ENCODE results near the gene FBXW7. TPM values are rescaled to one million over a fixed set of nuclear protein-coding genes. Genes with fewer than 3 reads are reported as not detected.

FBXW7 gene
- total RNA-seq, 4 donors from 2014 or later = 20.9 to 47.3 (median 39.5) TPM

- TF ChIP-seq CTCF (IDR thresholded peaks at IDR 0.05; ENCODE audit: low read depth) = no peak
Measured at GRCh38 chr4:152310257-152310656, 225.6 kb downstream of the FBXW7 start.

- TF ChIP-seq CTCF (IDR thresholded peaks at IDR 0.05; ENCODE audit: low read depth) = no peak
Measured at GRCh38 chr4:152309418-152309817, 226.5 kb downstream of the FBXW7 start.

- no peak for TF ChIP-seq CTCF (IDR thresholded peaks at IDR 0.05; ENCODE audit: low read depth)
Measured at GRCh38 chr4:152308951-152309350, 226.9 kb downstream of the FBXW7 start.

- no peak for TF ChIP-seq CTCF (IDR thresholded peaks at IDR 0.05; ENCODE audit: low read depth)
Measured at GRCh38 chr4:152307669-152308068, 228.2 kb downstream of the FBXW7 start.

- TF ChIP-seq CTCF (IDR thresholded peaks at IDR 0.05; ENCODE audit: low read depth) = no peak
Measured at GRCh38 chr4:152306541-152306940, 229.4 kb downstream of the FBXW7 start.

- TF ChIP-seq CTCF (IDR thresholded peaks at IDR 0.05; ENCODE audit: low read depth) = no peak
Measured at GRCh38 chr4:152304220-152304619, 231.7 kb downstream of the FBXW7 start.

- TF ChIP-seq CTCF (IDR thresholded peaks at IDR 0.05; ENCODE audit: low read depth) = no peak
Measured at GRCh38 chr4:152301381-152301780, 234.5 kb downstream of the FBXW7 start.
